GM23248 (cell line): Measurements from ENCODE around the gene SUN1.

Experiments used
- EZH2 ChIP-seq: fragments of 200-600 bp; sonication (generic); IDR thresholded peaks from 2 replicates; pipeline ENCODE4 v1.6.1; 2018; ENCODE audit warnings: antibody characterized with exemption, mild to moderate bottlenecking; ENCODE audit not compliant: insufficient read depth, poor library complexity, severe bottlenecking
- EZH2phosphoT487 ChIP-seq: fragments of 200-600 bp; sonication (generic); IDR thresholded peaks from 2 replicates; pipeline ENCODE4 v1.6.1; 2018; ENCODE audit warnings: antibody characterized with exemption, moderate library complexity, mild to moderate bottlenecking, low read depth; ENCODE audit not compliant: insufficient read depth

DNA sequence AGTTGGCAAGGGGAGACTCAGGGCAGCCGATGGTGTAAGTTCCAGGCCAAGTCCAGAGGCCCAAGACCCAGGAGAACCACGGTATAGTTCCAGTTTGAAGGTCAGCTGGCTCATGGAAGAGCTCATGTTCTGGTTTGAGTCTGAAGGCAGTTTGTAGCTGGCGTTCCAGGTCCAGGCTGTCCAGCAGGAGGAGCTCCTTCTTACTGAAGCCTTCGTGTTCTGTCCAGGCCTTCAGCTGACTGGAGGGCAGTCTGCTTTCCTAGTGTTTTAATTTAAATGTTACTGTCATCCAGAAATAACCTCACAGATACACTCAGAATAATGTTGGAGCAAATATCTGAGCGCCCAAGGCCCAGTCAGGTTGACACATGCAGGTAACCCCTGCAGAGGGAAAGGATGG, 4.2 kb downstream of the SUN1 start:
- TF ChIP-seq EZH2 (no peak), EZH2phosphoT487 (no peak)
